Measurements from ENCODE around the gene TPM2. TPM values are rescaled to one million over a fixed set of nuclear protein-coding genes. Genes with fewer than 3 reads are reported as not detected.
A peak's percentile ranks its signal among the peaks of the same experiment; 100 is the strongest.

Gene TPM2
- total RNA-seq, 3 donors from 2014 or later (not counting 1 experiment from before 2014, with no cell fraction given): 20.9 to 23.8 (median 22.9) TPM

GRCh38 chr9:35679766-35680330 is 9.9 kb downstream of the TPM2 start:
- peaks cover 5 to 11% of the 10 kb centered on the region in 2 donors for H3K4me1 Mint-ChIP-seq
- intact Hi-C loops (cut with micrococcal nuclease): no loop called here
- H3K4me3 ChIP-seq (ENCODE audit: low read length): no peak overlapping the region

GRCh38 chr9:35679091-35679490 is 10.6 kb downstream of the TPM2 start:
- Mint-ChIP-seq H3K27me3 (ENCODE audit: low read depth in 2 of 2) (peaks cover 9 to 10% of the 10 kb centered on the region in 2 donors), H3K4me1 (peaks cover 5 to 19% of the 10 kb centered on the region in 2 donors), H3K27ac (no peak overlapping the region), H3K9me3 (no peaks in the 10 kb centered on the region), H3K4me3 (no peak overlapping the region), H3K36me3 (no peaks in the 10 kb centered on the region)
- Histone ChIP-seq H3K4me3 (ENCODE audit: low read length) (no peak overlapping the region), H3K36me3 (ENCODE audit: control insufficient read depth, insufficient read depth, low read length) (no peaks in the 10 kb centered on the region), H3K27ac (ENCODE audit: low read length) (no peak overlapping the region), H3K27me3 (ENCODE audit: control insufficient read depth, insufficient read depth, low read length) (peaks cover 8% of the 10 kb centered on the region), H3K4me1 (ENCODE audit: control insufficient read depth, insufficient read depth, low read length) (peaks cover 14% of the 10 kb centered on the region), H3K9me3 (ENCODE audit: control insufficient read depth, insufficient read depth, low read length) (no peaks in the 10 kb centered on the region)
- WGBS (ENCODE audit: insufficient coverage): 98% methylated on average over 3 of the region's 5 CpGs
- no peak for TF ChIP-seq CTCF (IDR thresholded peaks at IDR 0.05)
- intact Hi-C loops (cut with micrococcal nuclease): no loop called here
- DNase-seq: no peak
- ATAC-seq: no peak

More at GRCh38 chr9:35679766-35680330, 9.9 kb downstream of the TPM2 start:
- no peaks in the 10 kb centered on the region for H3K9me3 Mint-ChIP-seq
- Histone ChIP-seq H3K27me3 (ENCODE audit: control insufficient read depth, insufficient read depth, low read length) (peaks cover 8% of the 10 kb centered on the region), H3K4me1 (ENCODE audit: control insufficient read depth, insufficient read depth, low read length) (peaks cover 14% of the 10 kb centered on the region), H3K36me3 (ENCODE audit: control insufficient read depth, insufficient read depth, low read length) (no peaks in the 10 kb centered on the region), H3K27ac (ENCODE audit: low read length) (no peak overlapping the region), H3K9me3 (ENCODE audit: control insufficient read depth, insufficient read depth, low read length) (no peaks in the 10 kb centered on the region)
- DNase-seq: no peak
- TF ChIP-seq CTCF (IDR thresholded peaks at IDR 0.05): no peak
- H3K4me3 Mint-ChIP-seq: no peak overlapping the region
- ATAC-seq: no peak
- WGBS (ENCODE audit: insufficient coverage): 94% methylated on average over 7 of the region's 8 CpGs
- no peaks in the 10 kb centered on the region for H3K36me3 Mint-ChIP-seq
- peaks cover 1 to 3% of the 10 kb centered on the region in 2 donors for H3K27me3 Mint-ChIP-seq (ENCODE audit: low read depth in 2 of 2)
- no peak overlapping the region for H3K27ac Mint-ChIP-seq

- Mint-ChIP-seq H3K27me3 (ENCODE audit: low read depth in 2 of 2) (peaks cover 10% of the 10 kb centered on the region in 2 donors), H3K4me1 (peaks cover 5 to 19% of the 10 kb centered on the region in 2 donors), H3K27ac (no peak overlapping the region), H3K4me3 (peak overlapping the region; percentile 83), H3K9me3 (no peaks in the 10 kb centered on the region), H3K36me3 (no peaks in the 10 kb centered on the region)
- Histone ChIP-seq H3K4me3 (ENCODE audit: low read length) (peak overlapping the region; percentile 41), H3K27me3 (ENCODE audit: control insufficient read depth, insufficient read depth, low read length) (peaks cover 8% of the 10 kb centered on the region), H3K9me3 (ENCODE audit: control insufficient read depth, insufficient read depth, low read length) (no peaks in the 10 kb centered on the region), H3K4me1 (ENCODE audit: control insufficient read depth, insufficient read depth, low read length) (peaks cover 14% of the 10 kb centered on the region), H3K27ac (ENCODE audit: low read length) (no peak overlapping the region), H3K36me3 (ENCODE audit: control insufficient read depth, insufficient read depth, low read length) (no peaks in the 10 kb centered on the region)
- DNase-seq: peak in 1 of 2 donors; percentile 58
- intact Hi-C loops (cut with micrococcal nuclease): no loop called here
- peak; percentile 43 to 76 (median 67) for ATAC-seq
- no peak for TF ChIP-seq CTCF (IDR thresholded peaks at IDR 0.05)
- 16% methylated on average over 51 of the region's 51 CpGs for WGBS (ENCODE audit: insufficient coverage)
Observed at GRCh38 chr9:35675732-35676392, 13.9 kb downstream of the TPM2 start.

Measured in natural killer cell (primary cell).